ENCODE results near the gene PA2G4.
"Not testable (repeated sequence)": the region's sequence is repeated elsewhere in the genome, so short reads cannot be mapped to it uniquely, and the experiment has no call there.

PA2G4 gene

GRCh38 chr12:56104109-56104814, at the start of gene PA2G4:
TSS of gene PA2G4 (plus strand) at chr12:56104559. CDS start at chr12:56104738, 179 bp downstream.
- peak; percentile 95 to 98 for DNase-seq (ENCODE audit: low read depth in 2 of 2)

- not testable (repeated sequence) for DNase-seq (ENCODE audit: low read depth in 2 of 2)
Observed at GRCh38 chr12:56059964-56060363, 44.4 kb upstream of the PA2G4 start.

- DNase-seq (ENCODE audit: low read depth in 2 of 2) = no peak
Observed at GRCh38 chr12:56061982-56062381, 42.4 kb upstream of the PA2G4 start.

GRCh38 chr12:56062996-56063395, 41.4 kb upstream of the PA2G4 start:
- DNase-seq (ENCODE audit: low read depth in 2 of 2) = no peak

GRCh38 chr12:56071648-56072047, 32.7 kb upstream of the PA2G4 start:
- no peak for DNase-seq (ENCODE audit: low read depth in 2 of 2)

- no peak for DNase-seq (ENCODE audit: low read depth in 2 of 2)
Observed at GRCh38 chr12:56074396-56074795, 30.0 kb upstream of the PA2G4 start.

- DNase-seq (ENCODE audit: low read depth in 2 of 2) = not testable (repeated sequence)
Observed at GRCh38 chr12:56077966-56078365, 26.4 kb upstream of the PA2G4 start.

GRCh38 chr12:56078427-56078826, 25.9 kb upstream of the PA2G4 start:
- no peak for DNase-seq (ENCODE audit: low read depth in 2 of 2)

GRCh38 chr12:56078931-56079722, 25.2 kb upstream of the PA2G4 start:
- peak; percentile 45 to 49 for DNase-seq (ENCODE audit: low read depth in 2 of 2)

GRCh38 chr12:56079723-56080555, 24.4 kb upstream of the PA2G4 start, which contains the start of gene ERBB3:
TSS of gene ERBB3 (plus strand) at chr12:56080165. CDS start at chr12:56080301, 136 bp downstream.
- peak; percentile 45 to 72 for DNase-seq (ENCODE audit: low read depth in 2 of 2)

GRCh38 chr12:56080556-56081138, 23.7 kb upstream of the PA2G4 start:
- DNase-seq (ENCODE audit: low read depth in 2 of 2) = no peak

GRCh38 chr12:56081393-56082347, 22.7 kb upstream of the PA2G4 start:
- DNase-seq (ENCODE audit: low read depth in 2 of 2) = no peak

GRCh38 chr12:56082382-56082781, 22.0 kb upstream of the PA2G4 start:
- DNase-seq (ENCODE audit: low read depth in 2 of 2) = no peak

- no peak for DNase-seq (ENCODE audit: low read depth in 2 of 2)
Observed at GRCh38 chr12:56082967-56083366, 21.4 kb upstream of the PA2G4 start.

- DNase-seq (ENCODE audit: low read depth in 2 of 2) = peak in 1 of 2 donors; percentile 25
Observed at GRCh38 chr12:56084958-56085543, 19.3 kb upstream of the PA2G4 start.

GRCh38 chr12:56086096-56086495, 18.3 kb upstream of the PA2G4 start:
- no peak for DNase-seq (ENCODE audit: low read depth in 2 of 2)

- DNase-seq (ENCODE audit: low read depth in 2 of 2) = no peak
Observed at GRCh38 chr12:56086608-56087007, 17.8 kb upstream of the PA2G4 start.

- DNase-seq (ENCODE audit: low read depth in 2 of 2) = no peak
Observed at GRCh38 chr12:56087220-56087619, 17.1 kb upstream of the PA2G4 start.

- no peak for DNase-seq (ENCODE audit: low read depth in 2 of 2)
Observed at GRCh38 chr12:56097738-56098137, 6.6 kb upstream of the PA2G4 start.

- no peak for DNase-seq (ENCODE audit: low read depth in 2 of 2)
Observed at GRCh38 chr12:56098592-56098991, 5.8 kb upstream of the PA2G4 start.

Measured in stimulated activated CD4-positive, alpha-beta T cell treated with anti-CD3 and anti-CD28 coated beads, Interleukin-4, amount 100 ng/mL, for 48 hours (primary cell).